ENCODE measurements around the gene EXOC3L4.

- TF ChIP-seq POLR2A (IDR thresholded peaks at IDR 0.05; ENCODE audit: low read depth, low read length) (no peak), CTCF (IDR thresholded peaks at IDR 0.05; ENCODE audit: extremely low read depth in 1 of 2, insufficient read depth in 1 of 2, low read depth in 1 of 2, low read length in 2 of 2) (no peak)
These were observed 62.3 kb downstream of the EXOC3L4 start for GRCh38 chr14:103156651-103157378.
